ENCODE data around the gene RALGDS.

The RALGDS gene

DNA sequence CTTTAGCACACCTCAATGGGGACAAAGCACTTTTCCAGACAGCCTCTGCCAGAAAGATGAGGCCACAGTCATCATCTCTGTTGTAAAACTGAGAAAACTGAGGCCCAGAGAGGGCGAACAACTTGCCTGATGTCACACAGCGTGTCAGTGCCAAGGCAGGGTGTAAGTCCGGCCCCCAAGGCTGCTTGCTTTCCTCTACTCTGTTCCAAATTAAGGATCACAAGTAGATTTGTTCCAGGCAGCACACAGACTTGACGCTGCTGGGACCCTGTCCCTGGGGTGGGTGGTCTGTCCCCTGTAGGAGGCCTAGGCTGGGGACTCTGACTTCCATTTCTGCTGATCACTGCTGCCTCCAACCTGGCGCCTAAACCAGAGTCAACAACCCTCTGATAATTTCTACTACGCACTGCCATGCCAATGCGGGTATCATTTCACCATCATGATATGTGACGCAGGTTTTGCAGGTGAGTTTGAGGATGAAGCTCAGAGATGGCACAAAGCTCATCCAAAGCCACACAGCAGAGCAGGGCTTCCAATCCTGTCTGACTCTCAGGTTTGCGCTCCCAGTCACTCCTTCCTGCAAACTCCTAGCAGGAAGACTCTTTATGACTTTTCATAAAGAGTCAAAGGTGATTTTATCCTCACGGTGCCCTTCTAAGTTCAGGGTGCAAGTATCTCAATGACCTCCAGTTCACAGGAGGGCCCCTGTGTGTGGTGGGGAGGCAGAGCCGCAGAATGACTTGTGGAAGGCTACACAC lies 13.5 kb upstream of the RALGDS start:
- no peak for DNase-seq (ENCODE audit: low read depth in 2 of 2)

- peak in 1 of 2 donors; percentile 78 for DNase-seq (ENCODE audit: low read depth in 2 of 2)
These were observed 12.8 kb upstream of the RALGDS start for GRCh38 chr9:133133681-133134387.

GRCh38 chr9:133132174-133132573 lies 11.1 kb upstream of the RALGDS start:
- no peak for DNase-seq (ENCODE audit: low read depth in 2 of 2)

DNA sequence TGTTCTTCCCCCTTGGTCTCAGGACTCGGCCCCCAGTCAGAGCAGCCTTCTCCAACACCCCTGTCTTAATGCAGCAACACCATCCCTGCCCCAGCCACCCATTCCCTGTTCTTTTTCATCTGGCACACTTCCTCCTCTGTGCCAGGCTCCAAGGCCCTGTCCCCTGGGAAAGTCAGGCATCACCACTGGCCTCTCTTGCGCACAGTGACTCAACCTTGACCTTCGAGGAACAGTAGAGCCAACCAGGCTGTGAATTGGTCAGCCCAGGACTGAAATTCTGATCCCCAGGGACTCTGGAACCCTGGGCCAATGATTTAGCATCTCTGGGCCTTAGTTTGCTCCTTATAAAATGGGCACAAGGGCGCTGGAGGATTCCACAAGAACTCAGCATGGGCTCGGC lies 10.5 kb upstream of the RALGDS start:
- no peak for DNase-seq (ENCODE audit: low read depth in 2 of 2)

GRCh38 chr9:133130685-133131244 lies 9.7 kb upstream of the RALGDS start:
- no peak for DNase-seq (ENCODE audit: low read depth in 2 of 2)

DNA sequence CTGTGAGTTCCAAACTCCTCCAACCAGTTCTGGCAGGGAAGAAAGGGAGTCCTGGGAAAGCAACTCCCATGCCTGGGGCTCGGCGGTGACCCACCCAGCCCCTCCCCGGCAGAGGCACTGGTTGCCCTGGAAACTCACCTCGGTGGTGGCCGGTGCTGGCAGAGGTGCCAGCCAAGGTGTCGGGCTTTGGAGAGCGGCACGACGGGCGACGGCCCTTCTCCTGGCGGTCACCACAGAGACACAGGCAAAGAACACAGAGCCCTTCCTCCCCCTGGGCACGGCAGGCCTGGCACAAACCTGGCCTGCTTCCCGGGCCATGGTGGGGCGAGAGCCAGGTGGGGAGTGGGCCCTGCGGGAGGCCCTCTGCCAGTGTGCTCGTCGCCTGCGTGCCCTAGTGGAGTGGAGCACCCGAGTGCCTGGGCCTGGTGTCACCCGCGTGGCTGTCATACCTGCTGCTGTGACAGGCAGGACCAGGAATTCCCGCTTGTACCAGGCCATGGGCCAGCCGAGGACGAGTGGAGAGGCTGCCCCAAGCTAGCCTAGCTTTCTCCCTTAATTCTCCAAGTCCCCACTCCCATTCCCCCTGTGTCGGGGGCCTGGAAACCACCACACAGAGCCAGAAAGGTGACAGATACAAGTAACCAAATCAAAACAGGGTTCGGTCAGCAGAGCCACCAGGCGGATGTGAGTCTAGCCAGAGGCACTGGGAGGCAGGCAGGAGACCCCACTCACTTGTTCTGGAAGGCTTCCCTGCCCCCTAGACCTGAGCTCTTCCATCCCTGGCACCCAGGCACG lies 8.2 kb upstream of the RALGDS start:
- DNase-seq (ENCODE audit: low read depth in 2 of 2) = no peak

DNA sequence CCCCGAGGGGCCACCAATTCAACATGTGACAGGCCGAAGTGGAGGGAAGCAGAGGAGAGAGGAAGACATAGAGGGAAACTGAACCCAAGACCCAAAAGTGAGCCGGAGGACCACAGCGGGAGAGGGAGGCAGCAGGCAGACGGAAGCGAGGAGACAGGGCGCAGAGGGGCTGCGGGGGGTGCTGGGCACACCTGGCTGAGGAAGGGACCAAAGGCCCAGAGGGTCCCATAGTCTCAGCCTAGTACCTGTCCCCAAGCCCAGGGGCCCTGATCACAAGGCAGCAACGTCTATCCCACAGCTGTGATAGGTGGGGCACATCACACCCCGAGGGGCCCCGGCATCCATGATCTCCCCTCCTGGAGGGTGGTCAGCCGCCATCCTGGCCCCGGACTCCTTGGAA lies 7.1 kb upstream of the RALGDS start:
- no peak for DNase-seq (ENCODE audit: low read depth in 2 of 2)

DNA sequence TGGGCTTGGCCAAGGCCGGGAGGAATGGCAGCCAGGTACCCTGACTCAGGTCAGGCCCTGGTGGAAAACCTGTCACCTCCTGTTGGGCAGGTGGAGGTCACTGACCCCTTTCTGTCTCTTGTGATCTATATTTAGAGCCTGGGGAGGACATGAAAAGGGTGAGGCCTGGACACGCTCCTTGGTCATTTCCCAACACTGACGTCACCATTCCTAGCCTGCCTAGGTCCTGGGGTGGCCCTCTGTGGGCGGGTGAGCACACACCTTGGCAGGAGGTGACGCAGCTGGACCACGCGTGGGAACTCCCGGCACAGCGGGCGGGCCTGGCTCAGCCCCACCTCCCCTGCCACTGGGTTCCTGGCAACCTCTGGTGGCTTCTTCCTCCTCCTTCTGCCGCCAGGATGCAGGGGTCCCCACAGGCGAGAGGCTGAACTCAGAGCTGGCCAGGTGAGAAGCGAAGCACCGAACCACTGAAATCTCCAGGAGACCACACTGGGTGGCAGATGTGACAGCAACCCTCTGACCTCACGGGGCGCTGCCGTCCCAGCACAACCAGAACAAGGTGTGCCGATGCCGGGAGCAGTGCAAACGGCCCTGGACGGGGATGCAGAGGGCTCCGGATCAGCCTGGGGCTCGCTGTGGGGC lies 6.4 kb upstream of the RALGDS start:
- no peak for DNase-seq (ENCODE audit: low read depth in 2 of 2)

GRCh38 chr9:133126697-133127339 lies 5.8 kb upstream of the RALGDS start:
- DNase-seq (ENCODE audit: low read depth in 2 of 2) = no peak

GRCh38 chr9:133125941-133126696 lies 5.1 kb upstream of the RALGDS start:
- DNase-seq (ENCODE audit: low read depth in 2 of 2) = no peak

DNA sequence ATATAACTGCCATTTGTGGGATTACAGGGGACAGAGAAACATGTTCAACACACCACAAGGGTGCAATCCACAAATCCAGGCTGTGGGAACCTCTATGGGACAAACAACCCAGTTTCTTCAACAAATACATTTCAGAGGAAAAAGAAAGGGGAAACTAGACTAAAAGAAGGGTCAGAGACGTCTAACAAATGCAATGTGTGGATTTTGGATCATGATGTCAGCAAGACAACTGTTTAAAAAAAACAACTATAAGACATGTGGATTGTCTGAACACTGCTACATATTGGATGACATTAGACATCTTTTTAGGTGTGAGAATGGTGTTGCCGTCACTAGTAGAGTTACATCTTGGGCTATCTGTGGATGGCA lies 3.9 kb upstream of the RALGDS start:
- no peak for DNase-seq (ENCODE audit: low read depth in 2 of 2)

GRCh38 chr9:133124123-133124906 lies 3.3 kb upstream of the RALGDS start:
- no peak for DNase-seq (ENCODE audit: low read depth in 2 of 2)

DNA sequence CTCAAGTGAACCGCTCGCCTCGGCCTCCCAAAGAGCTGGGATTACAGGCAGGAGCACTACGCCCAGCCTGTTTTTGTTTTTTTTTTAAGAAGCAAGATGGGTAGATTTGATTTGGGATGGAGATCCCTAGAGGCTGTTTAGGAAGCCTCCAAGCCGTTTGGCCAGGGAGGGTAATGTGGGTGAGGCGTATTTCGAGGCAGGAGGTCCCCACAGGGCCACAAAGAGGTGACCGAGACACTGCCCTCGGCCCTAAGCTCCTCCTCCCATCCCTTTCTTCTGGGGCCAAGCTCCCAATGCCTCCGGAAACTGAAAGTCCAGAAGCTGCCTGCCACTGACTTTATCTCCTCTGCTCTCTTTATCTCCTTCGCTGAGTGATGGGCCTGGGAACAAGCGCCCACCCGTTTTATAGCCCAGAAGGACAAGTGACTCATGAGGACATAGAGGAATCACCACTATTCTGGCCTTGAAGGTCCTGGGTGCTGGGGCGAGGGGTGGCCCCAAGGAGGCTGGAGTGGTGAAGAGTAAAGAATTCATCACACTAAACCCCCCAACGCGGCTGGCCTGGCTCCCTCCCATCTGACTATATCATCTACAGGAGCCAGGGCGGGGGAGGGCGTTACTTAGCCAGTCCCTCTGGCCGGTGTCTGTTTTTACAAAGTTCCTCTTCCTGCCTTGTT lies 2.0 kb upstream of the RALGDS start:
- no peak for DNase-seq (ENCODE audit: low read depth in 2 of 2)

- no peak for DNase-seq (ENCODE audit: low read depth in 2 of 2)
These were observed 1.5 kb upstream of the RALGDS start for GRCh38 chr9:133122605-133122934.

- no peak for DNase-seq (ENCODE audit: low read depth in 2 of 2)
These were observed 993 bp upstream of the RALGDS start for GRCh38 chr9:133121915-133122550.

- DNase-seq (ENCODE audit: low read depth in 2 of 2) = no peak
These were observed 391 bp downstream of the RALGDS start for GRCh38 chr9:133120501-133121197.

GRCh38 chr9:133119846-133120500 lies 1.1 kb downstream of the RALGDS start:
- DNase-seq (ENCODE audit: low read depth in 2 of 2) = no peak

Measured in stimulated activated CD8-positive, alpha-beta memory T cell treated with anti-CD3 and anti-CD28 coated beads, Interleukin-15, amount 100 ng/mL, for 4 hours (primary cell).